Ovary (tissue), 9 donors: Measurements from ENCODE around the gene ACACB. TPM values are rescaled to one million over a fixed set of nuclear protein-coding genes. Genes with fewer than 3 reads are reported as not detected.

Source experiments
- DNase-seq, 5 donors: peaks; one replicate each; pipeline ENCODE4 v3.0.0-alpha.2; 2019 to 2020
- H3K27ac ChIP-seq, 2 donors: fragments of 200-600 bp; one replicate each; pipeline versions ENCODE4 v1.5.1 to v1.8.0; 2019 to 2022
- H3K27me3 ChIP-seq: fragments of 200-600 bp; one replicate; pipeline ENCODE4 v1.8.0; 2022
- H3K36me3 ChIP-seq: fragments of 200-600 bp; sonication (generic); one replicate; pipeline ENCODE4 v1.5.1; 2019
- H3K4me1 ChIP-seq: one replicate; pipeline ENCODE4 v1.8.1; 2013; ENCODE audit warnings: mild to moderate bottlenecking, moderate library complexity; ENCODE audit not compliant: insufficient read depth
- H3K4me3 ChIP-seq: fragments of 200-600 bp; sonication (generic); one replicate; pipeline ENCODE4 v1.5.1; 2017
- H3K9me3 ChIP-seq, 2 donors: fragments of 200-600 bp in 1 of 2; sonication (generic) in 1 of 2; one replicate each; pipeline versions ENCODE4 v1.5.1 to v1.8.1; 2013 to 2019; ENCODE audit warnings: mild to moderate bottlenecking in 1 of 2, moderate library complexity in 1 of 2
- EP300 ChIP-seq: sonication (generic); formaldehyde crosslinking; IDR thresholded peaks from one replicate; pipeline ENCODE4 v1.6.1; 2017; ENCODE audit warnings: antibody characterized with exemption
- POLR2A ChIP-seq: fragments of 450-650 bp; IDR thresholded peaks from one replicate; pipeline ENCODE4 v1.6.1; 2017; ENCODE audit warnings: antibody characterized with exemption, mild to moderate bottlenecking, moderate library complexity
- WGBS, 3 donors: extraction: QIAGEN DNeasy Blood & Tissue Kit in 1 of 3; methylation state at CpG; one replicate each; pipeline versions ENCODE4 v1.1.5 to v1.1.7; 2013 to 2017; 5-methylcytosine and 5-hydroxymethylcytosine counted together
- intact Hi-C, 4 donors: fragments of 100-400 bp; cut with DNase I; formaldehyde crosslinking; loops; one replicate each; pipeline versions ENCODE4 v1.11.0 to v1.15.1; 2022 to 2023
- polyA plus RNA-seq, 2 donors: library from polyadenylated mRNA; stranded (reverse); fragments of 200-250 nt in 1 of 2; fragments of 350-450 nt in 1 of 2; fragmentation: Illumina TruSeq in 1 of 2; extraction: RNeasy Lipid Tissue Mini Kit (QIAGEN cat#74804) in 1 of 2; gene quantifications; one replicate each; pipeline ENCODE4 v1.2.3, GENCODE V29; 2013 to 2014
- total RNA-seq, 7 donors: library from RNA; depleted of rRNA in 2 of 7; stranded (reverse); fragments of >200 nt in 2 of 7; fragmentation: NEBNext Ultra II Directional in 3 of 7; extraction: Animal tissue kit (Norgen Biotek cat#: 25700) in 3 of 7; gene quantifications; one replicate each; pipeline versions ENCODE4 v1.1.0 to v1.2.4, GENCODE V29; 2016 to 2023
- TF ChIP-seq, protein P1 (sequence below), 3 donors: fragments of 450-650 bp in 2 of 3; fragments of 200-600 bp in 1 of 3; IDR thresholded peaks; one replicate each; pipeline versions ENCODE4 v1.5.1 to v1.8.0; 2016 to 2022; ENCODE audit warnings: antibody characterized with exemption in 3 of 3, mild to moderate bottlenecking in 1 of 3
- donor health status: DM: no; HTN: no; CAD: no; lungs with moderate emphysema.
- donor health status: DM: no; HTN: no; CAD: no.
- donor health status: Bipolar disorder and iron deficiency.
- donor health status: DM: yes; HTN: yes; CAD: no.
- donor health status: DM: no; HTN: no; CAD: no.
- donor health status: DM: yes; HTN: yes; CAD: no.

Gene ACACB
- total and polyA plus RNA-seq, 9 donors, result 20.5 to 56.5 (median 40.4) TPM

DNA sequence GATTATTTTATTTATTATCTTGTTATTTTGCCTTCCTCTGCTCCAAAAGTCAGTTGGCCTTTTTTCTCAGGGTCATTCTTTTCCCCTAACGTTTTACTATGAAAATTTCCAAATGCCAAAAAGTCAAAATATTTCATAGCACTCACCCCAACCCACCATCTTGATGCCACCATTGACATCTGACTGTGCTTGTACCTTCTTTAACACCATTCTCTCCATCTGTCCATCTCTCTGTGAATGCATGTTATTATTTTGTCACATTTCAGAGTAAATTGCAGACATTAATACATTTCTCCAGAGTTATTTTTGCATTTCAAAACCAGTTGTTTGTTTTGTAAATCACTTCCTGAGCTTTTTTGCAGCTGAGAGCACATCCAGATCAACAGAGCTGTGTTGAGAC lies 154.1 kb downstream of the ACACB start:
- no peak for DNase-seq
- no peaks in the 10 kb centered on the region for H3K27me3 ChIP-seq
- 0 to 8% (median 4%) methylated on average over 1 of the region's 1 CpG for WGBS, 3 donors
- no peaks in the 10 kb centered on the region for H3K36me3 ChIP-seq
- H3K4me3 ChIP-seq, result no peak overlapping the region
- TF ChIP-seq POLR2A, result no peak
- TF ChIP-seq EP300, result no peak
- TF ChIP-seq, protein P1, sequence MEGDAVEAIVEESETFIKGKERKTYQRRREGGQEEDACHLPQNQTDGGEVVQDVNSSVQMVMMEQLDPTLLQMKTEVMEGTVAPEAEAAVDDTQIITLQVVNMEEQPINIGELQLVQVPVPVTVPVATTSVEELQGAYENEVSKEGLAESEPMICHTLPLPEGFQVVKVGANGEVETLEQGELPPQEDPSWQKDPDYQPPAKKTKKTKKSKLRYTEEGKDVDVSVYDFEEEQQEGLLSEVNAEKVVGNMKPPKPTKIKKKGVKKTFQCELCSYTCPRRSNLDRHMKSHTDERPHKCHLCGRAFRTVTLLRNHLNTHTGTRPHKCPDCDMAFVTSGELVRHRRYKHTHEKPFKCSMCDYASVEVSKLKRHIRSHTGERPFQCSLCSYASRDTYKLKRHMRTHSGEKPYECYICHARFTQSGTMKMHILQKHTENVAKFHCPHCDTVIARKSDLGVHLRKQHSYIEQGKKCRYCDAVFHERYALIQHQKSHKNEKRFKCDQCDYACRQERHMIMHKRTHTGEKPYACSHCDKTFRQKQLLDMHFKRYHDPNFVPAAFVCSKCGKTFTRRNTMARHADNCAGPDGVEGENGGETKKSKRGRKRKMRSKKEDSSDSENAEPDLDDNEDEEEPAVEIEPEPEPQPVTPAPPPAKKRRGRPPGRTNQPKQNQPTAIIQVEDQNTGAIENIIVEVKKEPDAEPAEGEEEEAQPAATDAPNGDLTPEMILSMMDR (IDR thresholded peaks at IDR 0.05), result no peak
- H3K27ac ChIP-seq, result no peak overlapping the region
- H3K4me1 ChIP-seq, result no peaks in the 10 kb centered on the region
- H3K9me3 ChIP-seq, result no peaks in the 10 kb centered on the region
- intact Hi-C loops, result no loop called here

DNA sequence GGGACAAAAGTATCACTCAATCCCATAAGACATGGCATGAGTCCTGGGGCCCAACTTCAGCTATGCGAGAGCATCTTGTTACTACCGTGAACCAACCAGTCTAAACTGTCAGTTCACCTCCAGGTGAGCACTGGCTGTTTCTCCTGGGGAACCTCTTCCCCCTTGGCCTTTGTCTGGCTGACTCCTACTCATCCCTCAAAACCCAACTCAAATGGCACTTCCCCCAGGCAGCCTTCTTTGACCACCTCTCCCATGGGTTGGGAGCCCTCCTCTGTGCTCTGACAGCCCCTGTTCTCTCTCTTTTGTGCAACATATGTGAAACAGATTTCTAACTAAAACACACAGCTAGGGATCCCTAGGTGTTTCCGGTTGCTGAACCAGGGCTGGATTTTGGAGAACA lies 155.0 kb downstream of the ACACB start:
- intact Hi-C loops, result no loop called here
- 86 to 95% (median 92%) methylated on average over 3 of the region's 3 CpGs for WGBS, 3 donors

DNA sequence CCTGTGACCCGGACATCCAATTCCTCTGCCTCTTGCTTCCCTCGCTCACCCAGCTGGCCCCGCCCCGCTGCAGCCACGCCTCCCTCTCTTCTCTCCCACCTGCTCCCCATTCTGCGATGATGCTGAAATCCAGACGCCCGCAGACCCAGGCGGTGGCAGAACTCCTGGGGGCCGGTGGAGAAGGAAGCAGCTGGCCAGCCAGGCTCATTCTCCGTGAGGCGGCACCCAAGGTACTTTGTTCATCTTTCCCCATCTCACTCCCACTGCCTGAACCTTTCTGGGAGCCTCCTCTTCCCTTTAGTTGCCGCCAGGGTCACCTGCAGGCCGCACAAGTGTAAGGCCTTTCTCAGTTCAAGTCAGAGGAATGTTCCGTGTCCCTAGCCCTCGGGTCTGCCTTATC lies 157.0 kb downstream of the ACACB start:
- Histone ChIP-seq H3K4me1 (peaks cover 3% of the 10 kb centered on the region), H3K36me3 (no peaks in the 10 kb centered on the region), H3K9me3 (no peaks in the 10 kb centered on the region), H3K4me3 (no peak overlapping the region), H3K27me3 (no peaks in the 10 kb centered on the region), H3K27ac (no peak overlapping the region)
- WGBS, 3 donors, result 27 to 32% (median 29%) methylated on average over 16 of the region's 16 CpGs
- DNase-seq, result no peak
- intact Hi-C loops, result no loop called here
- TF ChIP-seq POLR2A (no peak), EP300 (no peak)
- TF ChIP-seq, protein P1 (IDR thresholded peaks at IDR 0.05), result no peak

More for the DNA sequence above, 155.0 kb downstream of the ACACB start:
- no peak for DNase-seq
- Histone ChIP-seq H3K27me3 (no peaks in the 10 kb centered on the region), H3K4me1 (no peaks in the 10 kb centered on the region), H3K36me3 (no peaks in the 10 kb centered on the region), H3K9me3 (no peaks in the 10 kb centered on the region), H3K4me3 (no peak overlapping the region), H3K27ac (no peak overlapping the region)
- TF ChIP-seq, protein P1 (IDR thresholded peaks at IDR 0.05), result no peak
- no peak for TF ChIP-seq EP300
- TF ChIP-seq POLR2A, result no peak

DNA sequence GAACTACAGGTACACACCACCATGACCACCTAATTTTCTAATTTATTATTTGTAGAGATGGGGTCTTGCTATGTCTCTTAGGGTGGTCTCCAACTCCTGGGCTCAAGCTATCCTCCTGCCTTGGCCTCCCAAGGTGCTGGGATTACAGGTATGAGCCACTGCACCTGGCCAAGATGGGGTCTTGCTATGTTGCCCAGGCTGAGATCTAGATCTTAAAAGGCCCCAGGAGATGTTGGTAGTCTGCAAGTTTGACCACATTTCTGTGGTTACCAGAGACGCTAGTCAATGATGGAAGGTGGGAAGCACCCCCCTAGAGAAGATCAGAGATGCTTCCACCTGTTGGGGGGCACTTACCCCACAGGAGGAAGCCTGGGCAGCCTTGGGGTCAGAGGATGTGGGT lies 158.0 kb downstream of the ACACB start:
- Histone ChIP-seq H3K4me3 (no peak overlapping the region), H3K36me3 (no peaks in the 10 kb centered on the region), H3K27ac (no peak overlapping the region), H3K9me3 (no peaks in the 10 kb centered on the region), H3K27me3 (no peaks in the 10 kb centered on the region), H3K4me1 (peaks cover 11% of the 10 kb centered on the region)
- no peak for DNase-seq
- intact Hi-C loops, result no loop called here
- TF ChIP-seq, protein P1 (IDR thresholded peaks at IDR 0.05), result no peak
- TF ChIP-seq EP300 (no peak), POLR2A (no peak)
- WGBS, 3 donors, result 87 to 95% (median 89%) methylated on average over 1 of the region's 1 CpG

DNA sequence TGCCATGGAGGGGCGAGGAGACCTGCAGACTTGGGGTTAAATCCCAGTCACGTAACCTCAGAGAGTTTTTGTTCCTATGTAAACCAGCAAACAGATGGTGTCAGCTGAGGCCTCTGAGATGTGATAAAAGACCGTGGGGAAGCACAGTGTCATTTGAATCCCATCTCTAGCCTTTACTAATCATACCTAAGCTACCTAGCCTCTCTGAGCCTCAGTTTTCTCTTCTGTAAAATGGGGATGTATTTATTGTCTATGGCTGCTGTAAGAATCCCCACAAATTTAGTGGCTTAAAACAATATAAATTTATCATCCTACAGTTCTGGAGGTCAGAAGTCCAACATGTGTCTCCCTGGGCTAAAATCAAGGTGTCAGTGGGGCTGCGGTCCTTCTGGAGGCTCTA lies 158.8 kb downstream of the ACACB start:
- WGBS, 3 donors, result 76 to 85% (median 81%) methylated on average over 4 of the region's 4 CpGs
- Histone ChIP-seq H3K36me3 (no peaks in the 10 kb centered on the region), H3K4me3 (no peak overlapping the region), H3K9me3 (no peaks in the 10 kb centered on the region), H3K27me3 (no peaks in the 10 kb centered on the region), H3K27ac (no peak overlapping the region), H3K4me1 (peaks cover 11% of the 10 kb centered on the region)
- TF ChIP-seq EP300, result no peak
- TF ChIP-seq, protein P1 (IDR thresholded peaks at IDR 0.05), result no peak
- no peak for TF ChIP-seq POLR2A
- intact Hi-C loops, result no loop called here
- DNase-seq, result no peak
